Measurements from ENCODE around the gene PMP22.

The PMP22 gene

GRCh38 chr17:15289285-15290183, 24.4 kb upstream of the PMP22 start:
- peaks cover 3% of the 10 kb centered on the region for H3K4me1 ChIP-seq (ENCODE audit: control insufficient read depth, insufficient read depth, low read length)
- H3K36me3 ChIP-seq (ENCODE audit: control insufficient read depth, insufficient read depth, low read length): no peaks in the 10 kb centered on the region
- no peaks in the 10 kb centered on the region for H3K9me3 ChIP-seq (ENCODE audit: control insufficient read depth, low read length)
- no peak overlapping the region for H3K4me3 ChIP-seq (ENCODE audit: low read length)
- H3K9ac ChIP-seq (ENCODE audit: low read length): no peak overlapping the region
- H3K27me3 ChIP-seq (ENCODE audit: control insufficient read depth, insufficient read depth, low read length): no peaks in the 10 kb centered on the region

- Histone ChIP-seq H3K27me3 (ENCODE audit: control insufficient read depth, insufficient read depth, low read length) (no peaks in the 10 kb centered on the region), H3K9me3 (ENCODE audit: control insufficient read depth, low read length) (no peaks in the 10 kb centered on the region), H3K9ac (ENCODE audit: low read length) (no peak overlapping the region), H3K4me3 (ENCODE audit: low read length) (no peak overlapping the region), H3K36me3 (ENCODE audit: control insufficient read depth, insufficient read depth, low read length) (no peaks in the 10 kb centered on the region), H3K4me1 (ENCODE audit: control insufficient read depth, insufficient read depth, low read length) (peaks cover 3% of the 10 kb centered on the region)
Measured at GRCh38 chr17:15288859-15289258, 23.7 kb upstream of the PMP22 start.

- Histone ChIP-seq H3K9ac (ENCODE audit: low read length) (no peak overlapping the region), H3K4me1 (ENCODE audit: control insufficient read depth, insufficient read depth, low read length) (peaks cover 3% of the 10 kb centered on the region), H3K9me3 (ENCODE audit: control insufficient read depth, low read length) (no peaks in the 10 kb centered on the region), H3K27me3 (ENCODE audit: control insufficient read depth, insufficient read depth, low read length) (no peaks in the 10 kb centered on the region), H3K36me3 (ENCODE audit: control insufficient read depth, insufficient read depth, low read length) (no peaks in the 10 kb centered on the region), H3K4me3 (ENCODE audit: low read length) (no peak overlapping the region)
Measured at GRCh38 chr17:15287538-15288267, 22.6 kb upstream of the PMP22 start.

GRCh38 chr17:15285466-15285865, 20.3 kb upstream of the PMP22 start:
- H3K36me3 ChIP-seq (ENCODE audit: control insufficient read depth, insufficient read depth, low read length): no peaks in the 10 kb centered on the region
- no peaks in the 10 kb centered on the region for H3K9me3 ChIP-seq (ENCODE audit: control insufficient read depth, low read length)
- H3K4me3 ChIP-seq (ENCODE audit: low read length): no peak overlapping the region
- no peak overlapping the region for H3K9ac ChIP-seq (ENCODE audit: low read length)
- H3K4me1 ChIP-seq (ENCODE audit: control insufficient read depth, insufficient read depth, low read length): peaks cover 3% of the 10 kb centered on the region
- no peaks in the 10 kb centered on the region for H3K27me3 ChIP-seq (ENCODE audit: control insufficient read depth, insufficient read depth, low read length)

GRCh38 chr17:15284537-15284936, 19.4 kb upstream of the PMP22 start:
- no peaks in the 10 kb centered on the region for H3K9me3 ChIP-seq (ENCODE audit: control insufficient read depth, low read length)
- H3K27me3 ChIP-seq (ENCODE audit: control insufficient read depth, insufficient read depth, low read length): no peaks in the 10 kb centered on the region
- peaks cover 3% of the 10 kb centered on the region for H3K4me1 ChIP-seq (ENCODE audit: control insufficient read depth, insufficient read depth, low read length)
- no peak overlapping the region for H3K4me3 ChIP-seq (ENCODE audit: low read length)
- no peak overlapping the region for H3K9ac ChIP-seq (ENCODE audit: low read length)
- no peaks in the 10 kb centered on the region for H3K36me3 ChIP-seq (ENCODE audit: control insufficient read depth, insufficient read depth, low read length)

- H3K36me3 ChIP-seq (ENCODE audit: control insufficient read depth, insufficient read depth, low read length): no peaks in the 10 kb centered on the region
- no peak overlapping the region for H3K9ac ChIP-seq (ENCODE audit: low read length)
- H3K4me3 ChIP-seq (ENCODE audit: low read length): no peak overlapping the region
Measured at GRCh38 chr17:15284107-15284506, 19.0 kb upstream of the PMP22 start.

DNA sequence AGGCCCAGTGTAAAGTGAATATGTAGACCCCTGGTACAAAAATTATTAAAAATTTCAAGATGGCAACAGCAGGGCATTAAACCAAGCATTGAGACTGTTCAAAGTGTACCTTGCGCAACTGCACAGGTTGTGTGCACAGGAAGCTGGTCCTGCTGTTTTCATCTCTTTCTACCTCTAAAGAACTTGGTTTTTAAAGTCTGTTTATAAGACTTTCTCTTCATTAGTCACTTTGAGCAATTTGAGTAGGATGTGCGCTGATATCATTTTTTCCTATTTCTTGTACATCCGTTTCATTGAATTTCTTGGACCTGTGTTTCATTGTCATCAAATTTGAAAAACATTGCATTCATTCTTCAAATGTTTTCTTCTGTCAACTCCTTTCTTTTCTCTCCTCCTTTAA, 16.8 kb upstream of the PMP22 start:
- no peaks in the 10 kb centered on the region for H3K9me3 ChIP-seq (ENCODE audit: control insufficient read depth, low read length)
- H3K36me3 ChIP-seq (ENCODE audit: control insufficient read depth, insufficient read depth, low read length): no peaks in the 10 kb centered on the region

More at GRCh38 chr17:15284107-15284506, 19.0 kb upstream of the PMP22 start:
- H3K9me3 ChIP-seq (ENCODE audit: control insufficient read depth, low read length): no peaks in the 10 kb centered on the region
- H3K4me1 ChIP-seq (ENCODE audit: control insufficient read depth, insufficient read depth, low read length): peaks cover 3% of the 10 kb centered on the region
- no peaks in the 10 kb centered on the region for H3K27me3 ChIP-seq (ENCODE audit: control insufficient read depth, insufficient read depth, low read length)

GRCh38 chr17:15278924-15279477, 13.9 kb upstream of the PMP22 start:
- Histone ChIP-seq H3K4me1 (ENCODE audit: control insufficient read depth, insufficient read depth, low read length) (no peaks in the 10 kb centered on the region), H3K9ac (ENCODE audit: low read length) (no peak overlapping the region), H3K36me3 (ENCODE audit: control insufficient read depth, insufficient read depth, low read length) (no peaks in the 10 kb centered on the region), H3K9me3 (ENCODE audit: control insufficient read depth, low read length) (no peaks in the 10 kb centered on the region), H3K4me3 (ENCODE audit: low read length) (no peak overlapping the region), H3K27me3 (ENCODE audit: control insufficient read depth, insufficient read depth, low read length) (no peaks in the 10 kb centered on the region)

More for the DNA sequence above, 16.8 kb upstream of the PMP22 start:
- no peak overlapping the region for H3K9ac ChIP-seq (ENCODE audit: low read length)
- no peak overlapping the region for H3K4me3 ChIP-seq (ENCODE audit: low read length)
- no peaks in the 10 kb centered on the region for H3K4me1 ChIP-seq (ENCODE audit: control insufficient read depth, insufficient read depth, low read length)
- H3K27me3 ChIP-seq (ENCODE audit: control insufficient read depth, insufficient read depth, low read length): no peaks in the 10 kb centered on the region

GRCh38 chr17:15278380-15278779, 13.3 kb upstream of the PMP22 start:
- Histone ChIP-seq H3K4me3 (ENCODE audit: low read length) (no peak overlapping the region), H3K4me1 (ENCODE audit: control insufficient read depth, insufficient read depth, low read length) (no peaks in the 10 kb centered on the region), H3K27me3 (ENCODE audit: control insufficient read depth, insufficient read depth, low read length) (no peaks in the 10 kb centered on the region), H3K36me3 (ENCODE audit: control insufficient read depth, insufficient read depth, low read length) (no peaks in the 10 kb centered on the region), H3K9me3 (ENCODE audit: control insufficient read depth, low read length) (no peaks in the 10 kb centered on the region), H3K9ac (ENCODE audit: low read length) (no peak overlapping the region)

GRCh38 chr17:15274017-15274416, 8.9 kb upstream of the PMP22 start:
- H3K27me3 ChIP-seq (ENCODE audit: control insufficient read depth, insufficient read depth, low read length): no peaks in the 10 kb centered on the region
- no peaks in the 10 kb centered on the region for H3K36me3 ChIP-seq (ENCODE audit: control insufficient read depth, insufficient read depth, low read length)
- no peak overlapping the region for H3K9ac ChIP-seq (ENCODE audit: low read length)
- H3K4me1 ChIP-seq (ENCODE audit: control insufficient read depth, insufficient read depth, low read length): no peaks in the 10 kb centered on the region
- no peaks in the 10 kb centered on the region for H3K9me3 ChIP-seq (ENCODE audit: control insufficient read depth, low read length)
- H3K4me3 ChIP-seq (ENCODE audit: low read length): no peak overlapping the region

DNA sequence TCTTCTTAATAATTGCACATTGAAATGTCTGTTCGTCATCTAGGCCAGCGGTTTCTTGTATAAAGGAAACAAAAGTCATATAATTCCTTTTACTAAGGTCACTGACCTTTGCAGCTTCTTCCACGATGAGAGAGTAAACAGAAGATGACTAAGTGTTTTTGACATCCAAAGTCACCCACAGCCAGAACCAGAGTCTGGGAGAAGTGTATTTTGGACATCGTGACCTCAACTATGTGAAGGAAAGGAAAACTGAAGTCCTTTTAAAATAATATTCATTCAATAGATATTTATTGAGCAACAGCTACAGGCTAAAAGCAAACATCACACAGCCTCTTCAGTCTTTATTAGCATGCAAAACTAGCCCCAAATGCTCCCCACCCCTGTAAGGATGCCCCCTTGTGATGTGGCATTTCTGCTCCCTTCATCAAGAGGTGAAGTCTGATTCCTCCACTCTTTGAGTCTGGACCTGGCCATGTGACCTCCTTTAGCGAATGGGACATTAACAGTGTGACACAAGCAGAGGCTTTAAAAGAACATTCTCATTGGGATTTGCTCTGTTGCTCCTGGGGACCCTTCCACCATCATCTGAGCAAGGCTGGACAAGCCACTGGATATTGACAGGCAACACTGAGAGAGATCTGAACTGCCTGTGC, 8.1 kb upstream of the PMP22 start:
- H3K27me3 ChIP-seq (ENCODE audit: control insufficient read depth, insufficient read depth, low read length): no peaks in the 10 kb centered on the region
- no peak overlapping the region for H3K9ac ChIP-seq (ENCODE audit: low read length)
- no peaks in the 10 kb centered on the region for H3K36me3 ChIP-seq (ENCODE audit: control insufficient read depth, insufficient read depth, low read length)
- H3K9me3 ChIP-seq (ENCODE audit: control insufficient read depth, low read length): no peaks in the 10 kb centered on the region
- no peak overlapping the region for H3K4me3 ChIP-seq (ENCODE audit: low read length)
- no peaks in the 10 kb centered on the region for H3K4me1 ChIP-seq (ENCODE audit: control insufficient read depth, insufficient read depth, low read length)

GRCh38 chr17:15271741-15272140, 6.6 kb upstream of the PMP22 start:
- H3K4me3 ChIP-seq (ENCODE audit: low read length): no peak overlapping the region
- H3K4me1 ChIP-seq (ENCODE audit: control insufficient read depth, insufficient read depth, low read length): no peaks in the 10 kb centered on the region
- no peaks in the 10 kb centered on the region for H3K9me3 ChIP-seq (ENCODE audit: control insufficient read depth, low read length)
- no peaks in the 10 kb centered on the region for H3K27me3 ChIP-seq (ENCODE audit: control insufficient read depth, insufficient read depth, low read length)
- H3K36me3 ChIP-seq (ENCODE audit: control insufficient read depth, insufficient read depth, low read length): no peaks in the 10 kb centered on the region
- H3K9ac ChIP-seq (ENCODE audit: low read length): no peak overlapping the region

All from mucosa of stomach (tissue), 1 donor.